ENCODE results near the gene ATP2B3. TPM values are rescaled to one million over a fixed set of nuclear protein-coding genes. Genes with fewer than 3 reads are reported as not detected.

Gene ATP2B3
- total and polyA plus RNA-seq, 2 experiments from 2014 or later, result 0.17 TPM; not detected in 1

DNA sequence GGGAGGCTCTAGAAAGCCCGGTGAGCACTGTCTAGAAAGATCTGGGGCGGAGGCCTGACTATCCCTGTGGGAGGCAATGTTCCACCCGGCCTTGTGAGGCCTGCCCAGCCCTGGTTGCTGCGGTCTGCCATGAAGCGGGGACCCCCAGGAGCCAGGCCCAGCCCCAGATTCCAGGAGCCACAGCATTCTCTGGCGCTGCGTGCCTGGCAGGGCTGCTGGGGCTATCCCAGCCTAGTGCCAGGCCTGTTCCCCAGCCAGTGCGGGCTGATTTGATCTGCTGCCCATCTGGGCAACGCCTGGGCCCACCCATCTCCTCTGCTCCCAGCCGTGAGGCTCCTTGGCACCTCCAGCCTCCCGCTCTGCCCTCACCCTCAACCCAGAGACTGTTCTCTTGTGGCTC lies 19.6 kb downstream of the ATP2B3 start (continued):
- TF ChIP-seq, protein P1, sequence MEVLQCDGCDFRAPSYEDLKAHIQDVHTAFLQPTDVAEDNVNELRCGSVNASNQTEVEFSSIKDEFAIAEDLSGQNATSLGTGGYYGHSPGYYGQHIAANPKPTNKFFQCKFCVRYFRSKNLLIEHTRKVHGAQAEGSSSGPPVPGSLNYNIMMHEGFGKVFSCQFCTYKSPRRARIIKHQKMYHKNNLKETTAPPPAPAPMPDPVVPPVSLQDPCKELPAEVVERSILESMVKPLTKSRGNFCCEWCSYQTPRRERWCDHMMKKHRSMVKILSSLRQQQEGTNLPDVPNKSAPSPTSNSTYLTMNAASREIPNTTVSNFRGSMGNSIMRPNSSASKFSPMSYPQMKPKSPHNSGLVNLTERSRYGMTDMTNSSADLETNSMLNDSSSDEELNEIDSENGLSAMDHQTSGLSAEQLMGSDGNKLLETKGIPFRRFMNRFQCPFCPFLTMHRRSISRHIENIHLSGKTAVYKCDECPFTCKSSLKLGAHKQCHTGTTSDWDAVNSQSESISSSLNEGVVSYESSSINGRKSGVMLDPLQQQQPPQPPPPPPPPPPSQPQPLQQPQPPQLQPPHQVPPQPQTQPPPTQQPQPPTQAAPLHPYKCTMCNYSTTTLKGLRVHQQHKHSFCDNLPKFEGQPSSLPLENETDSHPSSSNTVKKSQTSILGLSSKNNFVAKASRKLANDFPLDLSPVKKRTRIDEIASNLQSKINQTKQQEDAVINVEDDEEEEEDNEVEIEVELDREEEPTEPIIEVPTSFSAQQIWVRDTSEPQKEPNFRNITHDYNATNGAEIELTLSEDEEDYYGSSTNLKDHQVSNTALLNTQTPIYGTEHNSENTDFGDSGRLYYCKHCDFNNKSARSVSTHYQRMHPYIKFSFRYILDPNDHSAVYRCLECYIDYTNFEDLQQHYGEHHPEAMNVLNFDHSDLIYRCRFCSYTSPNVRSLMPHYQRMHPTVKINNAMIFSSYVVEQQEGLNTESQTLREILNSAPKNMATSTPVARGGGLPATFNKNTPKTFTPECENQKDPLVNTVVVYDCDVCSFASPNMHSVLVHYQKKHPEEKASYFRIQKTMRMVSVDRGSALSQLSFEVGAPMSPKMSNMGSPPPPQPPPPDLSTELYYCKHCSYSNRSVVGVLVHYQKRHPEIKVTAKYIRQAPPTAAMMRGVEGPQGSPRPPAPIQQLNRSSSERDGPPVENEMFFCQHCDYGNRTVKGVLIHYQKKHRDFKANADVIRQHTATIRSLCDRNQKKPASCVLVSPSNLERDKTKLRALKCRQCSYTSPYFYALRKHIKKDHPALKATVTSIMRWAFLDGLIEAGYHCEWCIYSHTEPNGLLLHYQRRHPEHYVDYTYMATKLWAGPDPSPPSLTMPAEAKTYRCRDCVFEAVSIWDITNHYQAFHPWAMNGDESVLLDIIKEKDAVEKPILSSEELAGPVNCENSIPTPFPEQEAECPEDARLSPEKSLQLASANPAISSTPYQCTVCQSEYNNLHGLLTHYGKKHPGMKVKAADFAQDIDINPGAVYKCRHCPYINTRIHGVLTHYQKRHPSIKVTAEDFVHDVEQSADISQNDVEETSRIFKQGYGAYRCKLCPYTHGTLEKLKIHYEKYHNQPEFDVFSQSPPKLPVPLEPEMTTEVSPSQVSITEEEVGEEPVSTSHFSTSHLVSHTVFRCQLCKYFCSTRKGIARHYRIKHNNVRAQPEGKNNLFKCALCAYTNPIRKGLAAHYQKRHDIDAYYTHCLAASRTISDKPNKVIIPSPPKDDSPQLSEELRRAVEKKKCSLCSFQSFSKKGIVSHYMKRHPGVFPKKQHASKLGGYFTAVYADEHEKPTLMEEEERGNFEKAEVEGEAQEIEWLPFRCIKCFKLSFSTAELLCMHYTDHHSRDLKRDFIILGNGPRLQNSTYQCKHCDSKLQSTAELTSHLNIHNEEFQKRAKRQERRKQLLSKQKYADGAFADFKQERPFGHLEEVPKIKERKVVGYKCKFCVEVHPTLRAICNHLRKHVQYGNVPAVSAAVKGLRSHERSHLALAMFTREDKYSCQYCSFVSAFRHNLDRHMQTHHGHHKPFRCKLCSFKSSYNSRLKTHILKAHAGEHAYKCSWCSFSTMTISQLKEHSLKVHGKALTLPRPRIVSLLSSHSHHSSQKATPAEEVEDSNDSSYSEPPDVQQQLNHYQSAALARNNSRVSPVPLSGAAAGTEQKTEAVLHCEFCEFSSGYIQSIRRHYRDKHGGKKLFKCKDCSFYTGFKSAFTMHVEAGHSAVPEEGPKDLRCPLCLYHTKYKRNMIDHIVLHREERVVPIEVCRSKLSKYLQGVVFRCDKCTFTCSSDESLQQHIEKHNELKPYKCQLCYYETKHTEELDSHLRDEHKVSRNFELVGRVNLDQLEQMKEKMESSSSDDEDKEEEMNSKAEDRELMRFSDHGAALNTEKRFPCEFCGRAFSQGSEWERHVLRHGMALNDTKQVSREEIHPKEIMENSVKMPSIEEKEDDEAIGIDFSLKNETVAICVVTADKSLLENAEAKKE (CRISPR knock-in tag; IDR thresholded peaks at IDR 0.05), result no peak
- TF ChIP-seq, protein P2, sequence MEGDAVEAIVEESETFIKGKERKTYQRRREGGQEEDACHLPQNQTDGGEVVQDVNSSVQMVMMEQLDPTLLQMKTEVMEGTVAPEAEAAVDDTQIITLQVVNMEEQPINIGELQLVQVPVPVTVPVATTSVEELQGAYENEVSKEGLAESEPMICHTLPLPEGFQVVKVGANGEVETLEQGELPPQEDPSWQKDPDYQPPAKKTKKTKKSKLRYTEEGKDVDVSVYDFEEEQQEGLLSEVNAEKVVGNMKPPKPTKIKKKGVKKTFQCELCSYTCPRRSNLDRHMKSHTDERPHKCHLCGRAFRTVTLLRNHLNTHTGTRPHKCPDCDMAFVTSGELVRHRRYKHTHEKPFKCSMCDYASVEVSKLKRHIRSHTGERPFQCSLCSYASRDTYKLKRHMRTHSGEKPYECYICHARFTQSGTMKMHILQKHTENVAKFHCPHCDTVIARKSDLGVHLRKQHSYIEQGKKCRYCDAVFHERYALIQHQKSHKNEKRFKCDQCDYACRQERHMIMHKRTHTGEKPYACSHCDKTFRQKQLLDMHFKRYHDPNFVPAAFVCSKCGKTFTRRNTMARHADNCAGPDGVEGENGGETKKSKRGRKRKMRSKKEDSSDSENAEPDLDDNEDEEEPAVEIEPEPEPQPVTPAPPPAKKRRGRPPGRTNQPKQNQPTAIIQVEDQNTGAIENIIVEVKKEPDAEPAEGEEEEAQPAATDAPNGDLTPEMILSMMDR (conservative IDR thresholded peaks at IDR 0.05; ENCODE audit: low read depth in 2 of 2), result no peak
- TF ChIP-seq ZNF331 (CRISPR knock-in tag; IDR thresholded peaks at IDR 0.05; ENCODE audit: low read depth) (no peak), CREB1 (CRISPR knock-in tag; IDR thresholded peaks at IDR 0.05; ENCODE audit: low read depth) (no peak)

DNA sequence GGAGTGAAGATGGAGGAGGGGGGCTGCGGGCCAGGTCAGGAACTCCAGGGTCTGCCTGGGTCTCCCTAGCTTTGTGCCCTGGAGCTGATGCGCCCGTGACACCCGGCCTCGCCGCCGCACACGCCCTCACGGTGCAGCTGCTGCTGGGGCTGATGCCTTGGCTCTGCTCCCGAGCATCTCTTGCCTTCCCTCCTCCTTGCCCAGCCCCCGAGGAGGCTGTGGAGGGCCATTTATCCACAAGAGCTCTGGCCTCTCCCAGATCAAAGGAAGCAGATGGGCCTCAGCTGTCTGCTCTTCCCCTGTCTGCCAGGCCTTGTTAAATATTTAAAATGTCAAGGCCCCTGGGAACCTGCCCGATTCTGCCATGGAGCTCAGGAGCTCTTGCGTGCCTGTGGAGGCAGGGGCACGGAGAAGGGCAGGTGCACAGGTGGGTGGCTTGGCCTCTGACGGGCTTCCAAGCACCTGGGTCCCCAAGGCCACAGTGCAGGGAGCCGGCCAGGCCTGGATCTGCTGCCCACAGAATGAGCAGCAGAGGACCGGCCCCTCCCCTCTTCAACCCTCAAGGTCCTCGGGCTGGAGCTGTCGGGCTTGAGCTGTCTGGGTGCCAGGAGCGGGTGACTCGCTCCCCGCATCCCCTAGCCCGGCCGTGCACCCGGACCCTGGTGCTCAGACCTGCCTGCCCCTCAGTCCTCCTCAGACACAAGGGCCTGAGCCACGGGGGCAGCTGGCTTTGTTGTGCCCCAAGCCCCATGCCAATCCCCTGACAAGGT lies 20.3 kb downstream of the ATP2B3 start:
- H3K4me2 ChIP-seq, result no peak overlapping the region
- H3K9me2 ChIP-seq (ENCODE audit: insufficient read depth), result no peaks in the 10 kb centered on the region
- no peak for DNase-seq (ENCODE audit: low spot score)
- no peak for ATAC-seq
- H3K4me3 ChIP-seq, result no peak overlapping the region
- Mint-ChIP-seq H3K27ac (no peak overlapping the region), H3K27me3 (ENCODE audit: insufficient read depth, low read depth, poor library complexity) (peaks cover 2% of the 10 kb centered on the region), H3K4me3 (no peak overlapping the region), H3K4me1 (no peaks in the 10 kb centered on the region), H3K9me3 (no peaks in the 10 kb centered on the region), H3K36me3 (ENCODE audit: low read depth) (no peaks in the 10 kb centered on the region)
- H3K79me2 ChIP-seq (replicated peaks; ENCODE audit: insufficient read depth), result no peaks in the 10 kb centered on the region
- H3F3A ChIP-seq (replicated peaks; ENCODE audit: low read depth), result no peaks in the 10 kb centered on the region
- H2AFZ ChIP-seq, result no peak overlapping the region
- H3K4me1 ChIP-seq (ENCODE audit: insufficient read depth), result no peaks in the 10 kb centered on the region
- H3K27me3 ChIP-seq (ENCODE audit: insufficient read depth), result no peaks in the 10 kb centered on the region
- H3K36me3 ChIP-seq (ENCODE audit: insufficient read depth), result no peaks in the 10 kb centered on the region
- no peaks in the 10 kb centered on the region for H4K20me1 ChIP-seq (replicated peaks; ENCODE audit: insufficient read depth)
- H3K27ac ChIP-seq (ENCODE audit: low read depth), result no peak overlapping the region
- no peak for TF ChIP-seq ZNF114 (CRISPR knock-in tag; IDR thresholded peaks at IDR 0.05)
- TF ChIP-seq STAT1 (IDR thresholded peaks at IDR 0.05; ENCODE audit: unreplicated experiment), result no peak
- no peak for TF ChIP-seq CREB1 (CRISPR knock-in tag; IDR thresholded peaks at IDR 0.05; ENCODE audit: low read depth)
- TF ChIP-seq, protein P1 (CRISPR knock-in tag; IDR thresholded peaks at IDR 0.05), result no peak
- TF ChIP-seq ZNF331 (CRISPR knock-in tag; IDR thresholded peaks at IDR 0.05; ENCODE audit: low read depth), result no peak

Data from GM23338 (cell line).